T-cell (primary cell): ENCODE measurements around the gene CASZ1. TPM values are rescaled to one million over a fixed set of nuclear protein-coding genes. Genes with fewer than 3 reads are reported as not detected.

Experiments
- ATAC-seq, 4 experiments: fragments of 200-7000 bp in 3 of 4; fragments of 150-1000 bp in 1 of 4; cut with Tn5 transposase; replicated peaks in 1 of 4; 1 replicate in 3 of 4; 2 replicates in 1 of 4; pipeline ENCODE4 v1.10.0; 2021; ENCODE audit warnings: moderate library complexity in 3 of 4, mild to moderate bottlenecking in 2 of 4, moderate number of reproducible peaks in 1 of 4
- CTCF ChIA-PET, 2 donors: fragments of 300-600 bp; sonication (Branson Sonifier 250); formaldehyde crosslinking; loops; one replicate each; lab custom pipeline; 2022; ENCODE audit warnings: antibody characterized with exemption in 2 of 2; lab: Charles Lee
- POLR2A ChIA-PET, 2 donors: fragments of 300-600 bp; sonication (Branson Sonifier 250); formaldehyde crosslinking; loops; one replicate each; lab custom pipeline; 2022; ENCODE audit warnings: antibody characterized with exemption in 2 of 2; lab: Charles Lee
- DNase-seq, 35 experiments: peaks; one replicate each; pipeline versions ENCODE4 v3.0.0 to v3.0.0-alpha.2; 2013 to 2023
- H3K27ac ChIP-seq: one replicate; pipeline ENCODE4 v1.5.1; 2013; ENCODE audit warnings: low read length
- H3K27me3 ChIP-seq, 2 experiments: replicated peaks in 1 of 2; 1 replicate in 1 of 2; 2 replicates in 1 of 2; pipeline versions ENCODE4 v1.6.1 to v1.7.0; 2013; ENCODE audit warnings: low read length in 1 of 2, mixed read lengths in 1 of 2; ENCODE audit not compliant: control insufficient read depth in 2 of 2, insufficient read depth in 2 of 2; ENCODE audit errors: extremely low read depth in 1 of 2
- H3K36me3 ChIP-seq, 2 donors: 1 replicate in 1 of 2; 2 replicates in 1 of 2; pipeline versions ENCODE4 v1.6.1 to v1.7.0; 2013; ENCODE audit warnings: low read length in 1 of 2; ENCODE audit not compliant: control insufficient read depth in 2 of 2, insufficient read depth in 1 of 2; ENCODE audit errors: extremely low read depth in 1 of 2
- H3K4me1 ChIP-seq, 2 experiments: 1 replicate in 1 of 2; 2 replicates in 1 of 2; pipeline versions ENCODE4 v1.6.1 to v1.7.0; 2013; ENCODE audit warnings: low read length in 2 of 2, mixed read lengths in 1 of 2; ENCODE audit not compliant: insufficient read depth in 2 of 2, control insufficient read depth in 1 of 2; ENCODE audit errors: extremely low read depth in 1 of 2
- H3K4me3 ChIP-seq, 2 donors: 1 replicate in 1 of 2; 2 replicates in 1 of 2; pipeline versions ENCODE4 v1.5.1 to v1.7.0; 2013; ENCODE audit warnings: mild to moderate bottlenecking in 2 of 2, low read length in 1 of 2, moderate library complexity in 1 of 2; ENCODE audit not compliant: control insufficient read depth in 1 of 2; ENCODE audit errors: extremely low read depth in 1 of 2
- H3K9me3 ChIP-seq: 2 replicates; pipeline ENCODE4 v1.7.0; 2013
- H3K27ac Mint-ChIP-seq, 2 donors: one replicate each; pipeline ENCODE4 v1.8.0; 2020 to 2021; ENCODE audit warnings: mild to moderate bottlenecking in 2 of 2, mixed read lengths in 2 of 2
- H3K27me3 Mint-ChIP-seq, 2 donors: one replicate each; pipeline ENCODE4 v1.8.0; 2021 to 2022; ENCODE audit warnings: mixed read lengths in 2 of 2
- H3K36me3 Mint-ChIP-seq: one replicate; pipeline ENCODE4 v1.8.0; 2021; ENCODE audit warnings: mixed read lengths
- H3K4me1 Mint-ChIP-seq, 3 donors: one replicate each; pipeline ENCODE4 v1.8.0; 2020 to 2022; ENCODE audit warnings: mixed read lengths in 3 of 3, mild to moderate bottlenecking in 1 of 3
- H3K4me3 Mint-ChIP-seq, 3 donors: one replicate each; pipeline ENCODE4 v1.8.0; 2020 to 2022; ENCODE audit warnings: mild to moderate bottlenecking in 3 of 3, mixed read lengths in 3 of 3, moderate library complexity in 3 of 3
- H3K9me3 Mint-ChIP-seq, 3 donors: one replicate each; pipeline ENCODE4 v1.8.0; 2020 to 2022; ENCODE audit warnings: mixed read lengths in 3 of 3
- whole genome bisulfite sequencing: methylation state at CpG from one replicate; pipeline ENCODE4 v1.1.5; 2013; ENCODE audit warnings: missing lambda C conversion rate; ENCODE audit not compliant: insufficient coverage; 5-methylcytosine and 5-hydroxymethylcytosine counted together
- total RNA-seq, 35 experiments: library from RNA in 6 of 35; stranded (reverse) in 6 of 35; fragments of 120-200 nt in 1 of 35; gene quantifications; one replicate each; pipeline versions ENCODE4 v1.2.1 to v1.2.4 and lab custom pipeline; 2013 to 2026

The CASZ1 gene
- total RNA-seq, 5 donors from 2014 or later (not counting 1 experiment from before 2014, with no cell fraction given), result 12.9 to 23.0 (median 14.3) TPM

DNA sequence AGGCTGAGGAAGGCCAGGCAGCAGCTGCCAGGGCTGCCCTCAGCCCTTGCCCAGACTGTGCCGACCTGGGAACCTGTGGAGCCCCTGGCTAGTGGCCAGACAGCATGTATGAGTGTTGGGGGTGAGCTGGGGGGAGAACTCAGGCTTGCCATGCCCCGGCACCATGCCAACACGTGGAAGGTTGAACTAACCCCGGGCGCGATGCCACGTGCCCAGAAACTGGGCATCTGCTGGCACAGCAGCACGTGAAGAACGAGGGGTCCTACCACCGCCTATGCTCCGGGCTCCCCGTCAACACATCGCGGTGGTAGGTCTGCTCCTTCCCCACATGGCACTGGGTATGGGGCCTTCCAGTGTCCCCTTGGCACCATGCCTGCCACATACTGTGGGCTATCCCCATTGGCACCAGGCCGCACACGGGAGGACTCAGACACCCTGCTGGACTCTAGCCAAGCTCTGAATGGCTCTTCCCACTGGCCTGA is 68.7 kb downstream of the CASZ1 start:
- H3K9me3 Mint-ChIP-seq, result no peaks in the 10 kb centered on the region
- H3K27me3 Mint-ChIP-seq, result peaks cover 0 to 4% of the 10 kb centered on the region in 2 donors
- H3K36me3 Mint-ChIP-seq, result no peaks in the 10 kb centered on the region
- no peak overlapping the region for H3K4me3 ChIP-seq
- POLR2A ChIA-PET, result no interaction called here
- H3K27me3 ChIP-seq, result peaks cover 0 to 16% of the 10 kb centered on the region in 2 experiments
- DNase-seq, result no peak
- no peaks in the 10 kb centered on the region for H3K36me3 ChIP-seq
- no peaks in the 10 kb centered on the region for H3K4me1 Mint-ChIP-seq
- H3K4me3 Mint-ChIP-seq, result no peak overlapping the region
- 82% methylated on average over 12 of the region's 16 CpGs for WGBS
- no peaks in the 10 kb centered on the region for H3K9me3 ChIP-seq
- no peak overlapping the region for H3K27ac Mint-ChIP-seq
- H3K27ac ChIP-seq, result no peak overlapping the region
- no peak for ATAC-seq
- H3K4me1 ChIP-seq, result no peaks in the 10 kb centered on the region
- CTCF ChIA-PET, result no interaction called here

DNA sequence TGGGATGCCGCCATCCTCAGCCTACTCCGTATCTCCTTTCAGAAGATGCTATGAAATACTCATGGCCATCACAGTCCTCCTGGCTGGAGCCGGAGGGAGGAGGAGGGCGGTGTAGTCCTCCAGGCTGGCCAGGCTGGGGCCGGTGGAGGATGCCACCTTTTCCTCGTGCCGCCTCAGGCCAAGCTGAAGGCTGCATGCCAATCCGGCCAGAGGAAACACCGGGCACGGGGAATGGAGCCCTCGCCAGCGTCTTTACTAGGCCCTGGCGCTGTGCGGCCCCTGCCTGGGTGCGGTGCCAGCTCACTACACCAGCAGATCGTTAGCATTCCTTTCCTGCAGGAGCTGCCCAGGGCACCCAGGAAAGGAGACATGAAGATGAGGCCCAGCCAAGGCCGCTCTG is 70.1 kb downstream of the CASZ1 start:
- WGBS, result 93% methylated on average over 15 of the region's 17 CpGs

DNA sequence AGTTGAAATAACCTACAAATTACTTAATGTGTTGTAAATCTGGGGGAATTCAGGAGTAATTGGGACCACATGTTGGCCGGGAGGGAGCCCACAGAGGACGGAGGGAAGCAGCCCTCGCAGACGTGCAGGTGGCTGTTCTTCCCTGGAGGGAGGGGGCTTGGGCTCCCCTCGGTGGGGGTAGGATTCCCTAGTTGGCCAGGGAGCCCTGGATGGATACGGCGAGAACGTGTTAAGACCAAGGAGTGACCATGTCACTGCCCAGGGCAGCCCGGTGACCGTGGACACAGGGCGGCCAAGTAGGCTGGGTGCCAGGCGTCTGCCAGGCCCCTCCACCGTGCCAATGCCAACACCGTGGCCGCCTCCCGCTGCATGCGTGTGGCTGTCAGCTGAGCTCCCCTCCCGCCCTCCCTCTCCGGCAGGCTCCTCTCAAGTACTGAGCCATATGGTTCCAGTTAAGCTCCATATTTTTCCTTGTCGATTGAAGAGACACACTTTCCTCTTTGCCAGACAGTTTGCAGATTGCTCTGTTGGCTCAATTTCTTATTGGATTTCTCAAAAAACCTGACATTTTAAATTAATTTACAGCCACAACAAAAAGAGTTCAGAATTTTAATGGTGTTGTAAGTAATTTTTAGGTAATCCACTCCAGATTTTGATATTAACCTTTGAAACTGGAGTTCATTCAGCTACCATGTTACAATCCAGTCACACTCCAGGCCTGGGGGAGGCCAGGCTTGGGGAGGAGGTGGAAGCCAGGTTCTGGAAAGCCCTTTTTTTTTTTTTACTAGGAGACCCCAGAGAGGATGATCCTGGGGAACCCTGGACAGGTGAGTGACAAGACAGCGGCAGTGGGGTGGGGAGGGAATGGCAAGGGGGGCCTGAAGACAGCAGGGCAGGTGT is 71.2 kb downstream of the CASZ1 start:
- H3K27me3 Mint-ChIP-seq, result peaks cover 0 to 4% of the 10 kb centered on the region in 2 donors
- no peak overlapping the region for H3K4me3 ChIP-seq
- H3K36me3 ChIP-seq, result no peaks in the 10 kb centered on the region
- H3K4me3 Mint-ChIP-seq, result no peak overlapping the region
- 86% methylated on average over 16 of the region's 21 CpGs for WGBS
- peaks cover 0 to 19% of the 10 kb centered on the region in 2 experiments for H3K27me3 ChIP-seq
- H3K36me3 Mint-ChIP-seq, result no peaks in the 10 kb centered on the region
- H3K9me3 ChIP-seq, result no peaks in the 10 kb centered on the region
- ChIA-PET POLR2A (no interaction called here), CTCF (no interaction called here)
- no peaks in the 10 kb centered on the region for H3K4me1 ChIP-seq
- H3K4me1 Mint-ChIP-seq, result no peaks in the 10 kb centered on the region
- H3K27ac ChIP-seq, result no peak overlapping the region
- H3K9me3 Mint-ChIP-seq, result no peaks in the 10 kb centered on the region
- DNase-seq (no peak), ATAC-seq (no peak)
- H3K27ac Mint-ChIP-seq, result no peak overlapping the region

More for the DNA sequence above, 70.1 kb downstream of the CASZ1 start:
- Histone ChIP-seq H3K4me3 (no peak overlapping the region), H3K9me3 (no peaks in the 10 kb centered on the region), H3K36me3 (no peaks in the 10 kb centered on the region), H3K4me1 (no peaks in the 10 kb centered on the region), H3K27ac (no peak overlapping the region), H3K27me3 (peaks cover 0 to 19% of the 10 kb centered on the region in 2 experiments)
- ChIA-PET POLR2A (no interaction called here), CTCF (no interaction called here)
- DNase-seq (no peak), ATAC-seq (no peak)
- Mint-ChIP-seq H3K27me3 (peaks cover 0 to 4% of the 10 kb centered on the region in 2 donors), H3K4me3 (no peak overlapping the region), H3K27ac (no peak overlapping the region), H3K36me3 (no peaks in the 10 kb centered on the region), H3K9me3 (no peaks in the 10 kb centered on the region), H3K4me1 (no peaks in the 10 kb centered on the region)

DNA sequence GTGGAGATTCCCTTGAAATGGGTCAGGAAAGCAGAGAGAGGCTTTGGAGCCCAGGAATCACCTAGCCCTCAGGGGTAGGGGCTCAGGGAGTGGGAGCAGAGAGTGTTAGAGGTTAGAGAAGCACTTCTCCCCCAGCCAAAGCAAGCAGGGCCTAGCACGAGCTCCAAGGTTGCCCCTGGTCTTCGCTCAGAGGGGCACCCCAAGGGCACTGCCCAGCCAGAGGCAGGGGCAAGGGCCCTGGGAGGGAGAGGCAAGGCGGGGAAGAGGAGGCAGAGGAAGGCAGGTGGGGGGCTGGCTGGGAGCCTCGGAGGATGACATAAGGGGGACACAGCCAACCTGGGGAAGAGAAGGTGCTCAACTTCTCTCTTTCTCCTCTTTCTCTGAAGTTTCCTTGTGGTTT is 71.9 kb downstream of the CASZ1 start:
- POLR2A ChIA-PET, result no interaction called here

DNA sequence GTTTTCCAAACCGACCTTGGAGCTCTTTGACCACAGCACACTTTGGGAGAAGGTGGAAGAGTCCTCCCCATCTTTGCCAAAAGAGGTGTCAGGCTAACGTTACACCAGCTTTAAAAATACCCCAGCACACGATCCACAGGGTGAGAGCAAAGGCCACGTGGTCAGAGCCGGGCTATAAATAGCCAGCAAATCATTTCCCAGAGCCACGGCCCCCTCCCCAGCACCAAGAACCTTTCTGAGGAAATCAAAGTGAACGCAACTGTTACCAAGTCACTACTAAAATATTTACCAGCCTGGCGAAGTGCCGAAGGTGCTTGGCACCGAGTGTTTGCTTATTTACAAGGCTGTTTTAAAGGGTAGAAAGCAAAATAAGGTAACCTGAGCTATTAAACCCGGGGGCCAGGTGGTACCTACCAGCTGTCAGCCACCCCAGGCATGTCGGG is 72.4 kb downstream of the CASZ1 start:
- no peaks in the 10 kb centered on the region for H3K36me3 Mint-ChIP-seq
- Histone ChIP-seq H3K4me3 (no peak overlapping the region), H3K9me3 (no peaks in the 10 kb centered on the region), H3K27me3 (peaks cover 0 to 25% of the 10 kb centered on the region in 2 experiments), H3K4me1 (no peaks in the 10 kb centered on the region), H3K27ac (no peak overlapping the region), H3K36me3 (no peaks in the 10 kb centered on the region)
- no peaks in the 10 kb centered on the region for H3K4me1 Mint-ChIP-seq
- no peak overlapping the region for H3K4me3 Mint-ChIP-seq
- ATAC-seq (no peak), DNase-seq (no peak)
- CTCF ChIA-PET, result no interaction called here
- H3K27me3 Mint-ChIP-seq, result peaks cover 0 to 4% of the 10 kb centered on the region in 2 donors
- 45% methylated on average over 6 of the region's 12 CpGs for WGBS
- POLR2A ChIA-PET, result no interaction called here
- H3K9me3 Mint-ChIP-seq, result no peaks in the 10 kb centered on the region
- no peak overlapping the region for H3K27ac Mint-ChIP-seq

More for the DNA sequence above, 71.9 kb downstream of the CASZ1 start:
- Mint-ChIP-seq H3K4me1 (no peaks in the 10 kb centered on the region), H3K4me3 (no peak overlapping the region), H3K9me3 (no peaks in the 10 kb centered on the region), H3K27me3 (peaks cover 0 to 4% of the 10 kb centered on the region in 2 donors), H3K36me3 (no peaks in the 10 kb centered on the region), H3K27ac (no peak overlapping the region)
- no peak overlapping the region for H3K27ac ChIP-seq
- H3K4me1 ChIP-seq, result no peaks in the 10 kb centered on the region
- H3K27me3 ChIP-seq, result peaks cover 0 to 22% of the 10 kb centered on the region in 2 experiments
- H3K36me3 ChIP-seq, result no peaks in the 10 kb centered on the region
- no peaks in the 10 kb centered on the region for H3K9me3 ChIP-seq
- CTCF ChIA-PET, result no interaction called here
- H3K4me3 ChIP-seq, result no peak overlapping the region
- ATAC-seq (no peak), DNase-seq (no peak)
- no CpG with 5 or more reads among the region's 4 CpGs for WGBS

DNA sequence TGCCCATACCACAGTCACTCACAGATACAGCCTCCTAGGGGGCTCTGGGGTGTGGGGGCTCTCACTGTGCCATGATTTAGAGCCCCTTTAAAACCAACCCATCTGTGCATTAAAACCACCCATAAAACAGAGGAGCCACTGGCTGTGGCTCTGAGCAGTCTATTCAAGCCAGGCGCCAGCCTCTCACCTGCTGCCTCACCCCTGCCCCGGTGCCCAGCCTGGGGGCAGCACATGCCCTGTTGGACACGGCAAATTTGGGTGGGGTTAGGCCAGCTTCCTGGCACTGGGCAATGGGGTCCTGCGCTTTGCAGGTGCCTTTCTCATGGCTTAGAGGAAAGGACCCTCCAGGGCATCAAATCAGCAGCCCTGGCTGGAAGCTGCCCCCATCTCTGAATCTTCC is 73.1 kb downstream of the CASZ1 start:
- 87% methylated on average over 4 of the region's 4 CpGs for WGBS
- Histone ChIP-seq H3K4me3 (no peak overlapping the region), H3K36me3 (no peaks in the 10 kb centered on the region)

More for the DNA sequence above, 73.1 kb downstream of the CASZ1 start:
- ATAC-seq, result no peak
- Mint-ChIP-seq H3K27me3 (peaks cover 0 to 4% of the 10 kb centered on the region in 2 donors), H3K4me3 (no peak overlapping the region), H3K27ac (no peak overlapping the region), H3K36me3 (no peaks in the 10 kb centered on the region), H3K4me1 (no peaks in the 10 kb centered on the region), H3K9me3 (no peaks in the 10 kb centered on the region)
- H3K27ac ChIP-seq, result no peak overlapping the region
- H3K4me1 ChIP-seq, result no peaks in the 10 kb centered on the region
- H3K27me3 ChIP-seq, result peaks cover 0 to 28% of the 10 kb centered on the region in 2 experiments
- H3K9me3 ChIP-seq, result no peaks in the 10 kb centered on the region
- no peak for DNase-seq
- ChIA-PET CTCF (no interaction called here), POLR2A (no interaction called here)
